ENCODE measurements around the gene DYNC1H1.
A peak's percentile ranks its signal among the peaks of the same experiment; 100 is the strongest.

Gene DYNC1H1

GRCh38 chr14:102086972-102087761 lies 122.8 kb downstream of the DYNC1H1 start, which contains the start of gene HSP90AA1:
Gene HSP90AA1 (minus strand): TSS chr14:102087044. CDS start chr14:102086378, 666 bp downstream.
- TF ChIP-seq, protein P1, sequence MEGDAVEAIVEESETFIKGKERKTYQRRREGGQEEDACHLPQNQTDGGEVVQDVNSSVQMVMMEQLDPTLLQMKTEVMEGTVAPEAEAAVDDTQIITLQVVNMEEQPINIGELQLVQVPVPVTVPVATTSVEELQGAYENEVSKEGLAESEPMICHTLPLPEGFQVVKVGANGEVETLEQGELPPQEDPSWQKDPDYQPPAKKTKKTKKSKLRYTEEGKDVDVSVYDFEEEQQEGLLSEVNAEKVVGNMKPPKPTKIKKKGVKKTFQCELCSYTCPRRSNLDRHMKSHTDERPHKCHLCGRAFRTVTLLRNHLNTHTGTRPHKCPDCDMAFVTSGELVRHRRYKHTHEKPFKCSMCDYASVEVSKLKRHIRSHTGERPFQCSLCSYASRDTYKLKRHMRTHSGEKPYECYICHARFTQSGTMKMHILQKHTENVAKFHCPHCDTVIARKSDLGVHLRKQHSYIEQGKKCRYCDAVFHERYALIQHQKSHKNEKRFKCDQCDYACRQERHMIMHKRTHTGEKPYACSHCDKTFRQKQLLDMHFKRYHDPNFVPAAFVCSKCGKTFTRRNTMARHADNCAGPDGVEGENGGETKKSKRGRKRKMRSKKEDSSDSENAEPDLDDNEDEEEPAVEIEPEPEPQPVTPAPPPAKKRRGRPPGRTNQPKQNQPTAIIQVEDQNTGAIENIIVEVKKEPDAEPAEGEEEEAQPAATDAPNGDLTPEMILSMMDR (IDR thresholded peaks at IDR 0.05; ENCODE audit: insufficient read depth, low read depth, low read length, missing control alignments), result no peak
- peak; percentile 91 for DNase-seq (ENCODE audit: low read depth)

GRCh38 chr14:102087762-102088011 lies 123.3 kb downstream of the DYNC1H1 start:
- TF ChIP-seq, protein P1 (IDR thresholded peaks at IDR 0.05; ENCODE audit: insufficient read depth, low read depth, low read length, missing control alignments), result no peak
- peak overlapping the region; percentile 75 for H3K4me3 ChIP-seq (ENCODE audit: low read length)
- no peak for DNase-seq (ENCODE audit: low read depth)

More at GRCh38 chr14:102086972-102087761, 122.8 kb downstream of the DYNC1H1 start, which contains the start of gene HSP90AA1:
- H3K4me3 ChIP-seq (ENCODE audit: low read length), result peak within 1 kb of the TSS; percentile 75

DNA sequence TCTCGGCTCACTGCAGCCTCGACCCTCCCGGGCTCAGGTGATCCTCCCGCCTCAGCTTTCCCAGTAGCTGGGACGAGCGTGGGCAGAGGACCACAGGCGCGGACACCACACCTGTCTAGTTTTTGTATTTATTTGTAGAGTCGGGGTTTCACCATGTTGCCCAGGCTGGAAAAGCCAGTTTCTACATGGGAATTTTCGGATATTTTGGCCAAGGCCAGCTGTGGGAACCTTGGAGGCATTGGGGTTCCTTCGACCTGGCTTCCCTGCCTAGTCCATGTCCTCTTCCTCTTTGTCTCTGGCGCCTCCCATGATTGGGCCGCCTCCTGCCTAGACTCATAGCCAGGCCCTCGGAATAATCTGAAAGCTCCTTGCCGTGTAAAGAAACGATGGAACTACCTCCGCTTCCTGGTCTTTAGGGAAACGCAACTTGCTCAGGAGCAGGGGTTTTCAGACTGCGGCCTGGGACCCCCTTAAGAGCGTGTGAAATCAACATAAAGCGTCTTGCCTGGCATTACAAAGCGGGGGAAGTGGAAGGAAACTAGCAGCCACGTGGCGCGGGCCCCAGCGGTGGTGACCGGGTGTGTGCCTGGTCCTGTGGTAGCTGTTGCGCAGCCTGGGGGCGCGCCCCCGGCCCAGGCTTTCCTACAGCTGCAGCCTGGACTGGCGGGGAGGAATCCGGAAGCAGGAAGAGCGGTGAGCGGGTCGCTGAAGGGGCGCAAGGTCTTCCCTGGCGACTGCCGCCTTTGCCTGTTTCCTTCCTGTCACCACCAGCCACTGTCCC lies 123.8 kb downstream of the DYNC1H1 start:
- TF ChIP-seq, protein P1 (IDR thresholded peaks at IDR 0.05; ENCODE audit: insufficient read depth, low read depth, low read length, missing control alignments), result peak; percentile 7

DNA sequence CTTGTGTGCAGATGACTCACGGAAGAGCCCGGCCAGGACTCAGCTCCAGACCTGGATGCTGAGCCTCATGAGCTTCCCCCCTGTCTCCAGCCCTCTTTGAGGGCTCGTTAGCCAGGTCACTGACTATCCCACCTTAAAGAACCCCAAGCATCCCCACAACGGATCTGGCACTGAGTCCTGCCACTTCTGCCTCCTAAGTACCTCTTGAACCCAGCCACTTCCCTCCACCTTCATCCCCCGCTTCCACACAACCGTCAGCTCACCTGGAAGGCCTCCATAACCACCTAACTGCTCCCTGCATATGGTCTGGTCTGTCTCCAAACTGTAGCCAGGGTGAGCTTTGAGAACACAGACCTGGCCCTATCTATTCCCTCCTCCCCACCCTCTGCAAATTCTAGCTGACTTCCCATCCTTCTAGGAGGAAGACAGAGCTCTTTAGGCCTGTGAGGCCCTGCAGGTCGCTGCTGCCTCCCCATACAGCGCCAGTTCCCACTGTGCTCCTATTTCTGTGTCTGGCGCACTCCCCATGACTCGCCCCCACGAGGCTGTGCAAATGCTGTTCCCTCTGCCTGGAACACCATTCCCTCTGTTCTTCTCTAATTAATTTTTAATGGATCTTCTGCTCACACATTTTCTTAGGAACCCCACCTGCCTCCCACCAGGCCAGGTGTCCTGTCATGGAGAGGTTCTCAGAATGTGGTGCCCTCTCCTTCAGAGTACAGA lies 125.4 kb downstream of the DYNC1H1 start:
- H3K4me3 ChIP-seq (ENCODE audit: low read length), result no peak overlapping the region
- TF ChIP-seq, protein P1 (IDR thresholded peaks at IDR 0.05; ENCODE audit: insufficient read depth, low read depth, low read length, missing control alignments), result no peak
- DNase-seq (ENCODE audit: low read depth), result no peak

More for the DNA sequence above, 123.8 kb downstream of the DYNC1H1 start:
- peak overlapping the region; percentile 75 for H3K4me3 ChIP-seq (ENCODE audit: low read length)
- peak; percentile 65 for DNase-seq (ENCODE audit: low read depth)

DNA sequence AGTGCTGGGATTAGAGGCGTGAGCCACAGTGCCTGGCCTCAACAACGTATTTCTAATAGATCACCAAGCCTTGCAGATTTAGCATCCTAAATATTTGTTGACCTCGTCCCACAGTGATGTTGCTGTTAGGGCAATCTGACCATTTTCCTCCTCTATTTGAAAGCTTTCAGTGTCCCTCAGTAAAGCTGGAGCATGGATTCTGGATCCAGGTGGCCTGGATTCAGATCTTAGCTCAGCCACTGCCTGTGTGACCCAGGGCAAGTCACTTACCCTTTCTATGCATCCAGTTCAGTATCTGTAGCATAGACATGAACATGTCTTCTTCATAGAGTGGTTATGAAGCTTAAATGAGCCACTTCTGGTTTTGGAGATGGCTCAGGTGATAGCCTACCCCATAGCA lies 126.3 kb downstream of the DYNC1H1 start:
- no peak for DNase-seq (ENCODE audit: low read depth)
- TF ChIP-seq, protein P1 (IDR thresholded peaks at IDR 0.05; ENCODE audit: insufficient read depth, low read depth, low read length, missing control alignments), result no peak
- H3K4me3 ChIP-seq (ENCODE audit: low read length), result no peak overlapping the region

- TF ChIP-seq, protein P1 (IDR thresholded peaks at IDR 0.05; ENCODE audit: insufficient read depth, low read depth, low read length, missing control alignments), result no peak
- no peak for DNase-seq (ENCODE audit: low read depth)
- no peak overlapping the region for H3K4me3 ChIP-seq (ENCODE audit: low read length)
These were observed 128.4 kb downstream of the DYNC1H1 start for GRCh38 chr14:102092806-102093205.
